Subcutaneous adipose tissue (tissue), 4 donors: ENCODE results near the gene SHISA7. TPM values are rescaled to one million over a fixed set of nuclear protein-coding genes. Genes with fewer than 3 reads are reported as not detected.

ENCODE experiments used
- CTCF ChIP-seq: fragments of 450-650 bp; IDR thresholded peaks from one replicate; pipeline ENCODE4 v1.5.1; 2016; ENCODE audit warnings: low read depth, mild to moderate bottlenecking, control low read depth, antibody characterized with exemption, moderate library complexity
- total RNA-seq, 4 donors: library from RNA; depleted of rRNA; stranded (reverse); fragments of >200 nt; gene quantifications; one replicate each; pipeline ENCODE4 v1.1.0, GENCODE V29; 2016

Gene SHISA7
- total RNA-seq, 4 donors from 2014 or later, result 0.16 TPM; not detected in 3

GRCh38 chr19:55487924-55488687, 45.0 kb upstream of the SHISA7 start, which contains the start of gene SSC5D:
TSS of gene SSC5D (plus strand) at chr19:55488436. CDS start at chr19:55488590, 154 bp downstream.
- TF ChIP-seq CTCF, result no peak

- no peak for TF ChIP-seq CTCF
Observed at GRCh38 chr19:55486971-55487923, 44.1 kb upstream of the SHISA7 start.

DNA sequence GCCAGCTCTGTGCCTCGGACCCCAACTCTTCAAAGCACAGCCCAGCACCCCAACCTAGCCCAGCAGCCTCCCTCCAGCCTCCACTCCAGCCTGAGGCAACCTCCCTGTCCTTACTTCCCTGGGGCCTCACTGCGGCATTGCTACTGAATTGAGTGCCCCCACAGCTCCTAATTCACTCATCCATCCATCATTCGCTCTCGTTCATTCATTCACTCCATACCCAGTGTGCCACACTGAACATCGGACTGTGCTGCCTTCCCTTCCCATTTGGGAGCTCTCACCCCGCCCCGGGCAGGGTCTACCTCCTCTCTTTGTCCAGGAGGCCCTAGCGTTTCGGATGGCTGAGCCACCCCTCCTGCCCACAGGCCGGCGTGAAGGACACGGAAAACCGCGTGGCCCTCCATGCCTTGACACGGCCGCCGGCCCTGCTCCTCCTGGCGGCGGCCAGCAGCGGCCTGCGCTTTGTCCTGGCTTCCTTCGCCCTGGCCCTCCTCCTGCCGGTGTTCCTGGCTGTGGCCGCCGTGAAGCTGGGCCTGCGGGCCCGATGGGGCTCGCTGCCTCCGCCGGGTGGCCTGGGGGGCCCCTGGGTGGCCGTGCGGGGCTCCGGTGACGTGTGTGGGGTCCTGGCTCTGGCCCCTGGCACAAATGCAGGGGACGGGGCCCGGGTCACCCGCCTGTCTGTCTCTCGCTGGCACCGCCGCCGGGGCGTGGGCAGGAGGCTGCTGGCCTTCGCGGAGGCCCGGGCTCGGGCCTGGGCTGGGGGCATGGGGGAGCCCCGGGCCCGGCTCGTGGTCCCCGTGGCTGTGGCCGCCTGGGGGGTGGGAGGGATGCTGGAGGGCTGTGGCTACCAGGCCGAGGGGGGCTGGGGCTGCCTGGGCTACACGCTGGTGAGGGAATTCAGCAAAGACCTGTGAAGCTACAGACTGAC, 43.2 kb upstream of the SHISA7 start:
- TF ChIP-seq CTCF, result no peak

DNA sequence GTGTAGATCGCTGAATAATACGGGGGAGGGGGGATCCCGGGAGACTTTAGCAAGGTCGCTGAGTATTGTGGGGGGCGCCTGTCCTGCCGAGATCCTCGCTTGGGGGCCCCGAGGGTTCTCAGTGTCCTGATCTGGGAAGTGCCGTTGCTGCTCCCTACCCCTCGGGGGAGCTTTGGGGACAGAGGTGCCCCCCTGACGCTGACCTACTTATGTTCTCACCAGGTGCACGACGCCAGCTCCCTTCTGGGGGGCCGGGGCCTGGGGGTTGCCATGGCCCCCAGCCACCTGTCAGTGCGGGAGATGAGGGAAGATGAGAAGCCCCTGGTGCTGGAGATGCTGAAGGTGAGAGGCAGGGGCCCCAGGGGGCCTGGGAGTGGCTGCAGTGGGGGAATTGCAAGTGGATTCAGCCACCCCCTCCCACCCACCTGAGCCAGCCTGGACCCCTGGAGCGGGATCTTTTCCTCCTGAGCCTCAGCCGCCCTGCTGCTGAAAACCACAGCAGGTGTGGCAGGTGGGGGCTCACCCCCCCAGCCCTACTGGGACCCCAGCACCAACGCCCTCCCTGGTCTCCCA, 42.4 kb upstream of the SHISA7 start:
- no peak for TF ChIP-seq CTCF

- TF ChIP-seq CTCF, result no peak
Observed at GRCh38 chr19:55484593-55485438, 41.7 kb upstream of the SHISA7 start, which contains the start of gene NAT14. TSS of gene NAT14 (plus strand) at chr19:55485188. CDS start at chr19:55485709, 521 bp downstream.
